ENCODE results near the gene CERK.

Gene CERK

DNA sequence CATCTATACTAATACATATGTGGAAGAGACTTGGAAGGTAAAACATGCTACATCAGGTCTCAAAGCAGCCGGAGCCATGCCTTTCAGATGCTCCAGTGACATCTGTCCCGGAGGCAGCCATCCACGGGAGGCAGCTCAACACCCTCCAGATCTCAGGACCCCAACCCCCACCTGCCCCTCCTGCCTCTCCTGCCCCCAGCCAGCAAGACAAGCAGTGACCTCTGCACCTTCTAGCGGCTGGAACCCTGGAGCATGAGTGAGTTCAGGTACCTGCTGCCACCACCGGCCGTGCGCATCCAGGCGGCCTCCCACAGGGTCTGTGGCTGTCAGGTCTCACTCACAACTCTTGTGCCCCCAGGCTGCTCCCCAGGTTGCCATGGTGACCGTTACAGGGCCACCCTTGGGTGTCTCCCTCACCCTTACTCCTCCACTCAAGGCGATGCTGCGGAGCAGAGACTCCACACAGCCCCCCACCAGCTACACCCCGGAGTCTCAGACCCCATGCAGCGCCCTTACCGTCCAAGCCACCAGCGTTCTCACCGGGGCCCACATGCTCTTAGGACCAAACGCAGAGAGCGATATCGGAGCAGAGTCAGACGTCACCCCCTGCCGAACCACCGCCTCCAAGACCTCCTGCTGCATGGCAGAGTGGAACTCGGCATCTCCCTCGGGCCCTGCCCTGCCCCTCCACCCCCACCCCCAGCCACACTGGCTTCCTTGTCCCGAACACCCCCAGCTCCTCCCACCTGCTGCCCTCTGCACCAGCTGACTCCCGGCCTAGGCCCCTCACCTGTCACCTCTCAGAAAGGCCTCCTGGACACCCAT, 34.7 kb downstream of the CERK start:
- no peak for TF ChIP-seq SIN3A (IDR thresholded peaks at IDR 0.05; ENCODE audit: borderline replicate concordance, insufficient read depth, low read length)
- TF ChIP-seq, protein P1, sequence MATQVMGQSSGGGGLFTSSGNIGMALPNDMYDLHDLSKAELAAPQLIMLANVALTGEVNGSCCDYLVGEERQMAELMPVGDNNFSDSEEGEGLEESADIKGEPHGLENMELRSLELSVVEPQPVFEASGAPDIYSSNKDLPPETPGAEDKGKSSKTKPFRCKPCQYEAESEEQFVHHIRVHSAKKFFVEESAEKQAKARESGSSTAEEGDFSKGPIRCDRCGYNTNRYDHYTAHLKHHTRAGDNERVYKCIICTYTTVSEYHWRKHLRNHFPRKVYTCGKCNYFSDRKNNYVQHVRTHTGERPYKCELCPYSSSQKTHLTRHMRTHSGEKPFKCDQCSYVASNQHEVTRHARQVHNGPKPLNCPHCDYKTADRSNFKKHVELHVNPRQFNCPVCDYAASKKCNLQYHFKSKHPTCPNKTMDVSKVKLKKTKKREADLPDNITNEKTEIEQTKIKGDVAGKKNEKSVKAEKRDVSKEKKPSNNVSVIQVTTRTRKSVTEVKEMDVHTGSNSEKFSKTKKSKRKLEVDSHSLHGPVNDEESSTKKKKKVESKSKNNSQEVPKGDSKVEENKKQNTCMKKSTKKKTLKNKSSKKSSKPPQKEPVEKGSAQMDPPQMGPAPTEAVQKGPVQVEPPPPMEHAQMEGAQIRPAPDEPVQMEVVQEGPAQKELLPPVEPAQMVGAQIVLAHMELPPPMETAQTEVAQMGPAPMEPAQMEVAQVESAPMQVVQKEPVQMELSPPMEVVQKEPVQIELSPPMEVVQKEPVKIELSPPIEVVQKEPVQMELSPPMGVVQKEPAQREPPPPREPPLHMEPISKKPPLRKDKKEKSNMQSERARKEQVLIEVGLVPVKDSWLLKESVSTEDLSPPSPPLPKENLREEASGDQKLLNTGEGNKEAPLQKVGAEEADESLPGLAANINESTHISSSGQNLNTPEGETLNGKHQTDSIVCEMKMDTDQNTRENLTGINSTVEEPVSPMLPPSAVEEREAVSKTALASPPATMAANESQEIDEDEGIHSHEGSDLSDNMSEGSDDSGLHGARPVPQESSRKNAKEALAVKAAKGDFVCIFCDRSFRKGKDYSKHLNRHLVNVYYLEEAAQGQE (IDR thresholded peaks at IDR 0.05; ENCODE audit: insufficient read depth in 1 of 2, low read depth in 2 of 2, low read length in 2 of 2): no peak
- no peak for TF ChIP-seq FOXP2 (optimal IDR thresholded peaks at IDR 0.05; ENCODE audit: borderline replicate concordance, extremely low read depth, extremely low read length, insufficient read depth)
- TF ChIP-seq TAF1 (IDR thresholded peaks at IDR 0.05; ENCODE audit: borderline replicate concordance, insufficient read depth, low read length): no peak
- TF ChIP-seq POLR2AphosphoS5 (IDR thresholded peaks at IDR 0.05; ENCODE audit: low read depth, low read length): no peak

DNA sequence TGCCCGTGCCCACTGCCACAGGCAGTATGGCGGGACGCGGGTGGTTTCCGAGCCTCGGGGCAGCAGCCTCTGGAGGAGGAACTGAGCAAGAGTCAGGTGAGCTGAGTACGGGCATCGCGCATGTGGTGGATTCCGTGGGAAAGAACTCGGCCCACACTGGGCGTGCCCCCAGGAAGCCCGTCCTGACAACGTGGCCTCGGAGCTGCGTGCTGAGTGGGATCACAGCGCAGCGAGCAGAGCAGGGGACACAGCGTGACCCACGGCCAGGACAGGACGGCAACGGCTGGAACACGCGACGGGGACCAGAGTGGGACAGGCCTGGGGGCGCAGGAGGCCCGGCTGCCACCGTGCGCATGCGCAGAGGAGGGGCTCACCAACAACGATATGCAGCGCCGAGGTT, 36.8 kb downstream of the CERK start:
- TF ChIP-seq FOXP2 (optimal IDR thresholded peaks at IDR 0.05; ENCODE audit: borderline replicate concordance, extremely low read depth, extremely low read length, insufficient read depth) (no peak), TAF1 (IDR thresholded peaks at IDR 0.05; ENCODE audit: borderline replicate concordance, insufficient read depth, low read length) (no peak), POLR2AphosphoS5 (IDR thresholded peaks at IDR 0.05; ENCODE audit: low read depth, low read length) (no peak), SIN3A (IDR thresholded peaks at IDR 0.05; ENCODE audit: borderline replicate concordance, insufficient read depth, low read length) (no peak)
- TF ChIP-seq, protein P1 (IDR thresholded peaks at IDR 0.05; ENCODE audit: insufficient read depth in 1 of 2, low read depth in 2 of 2, low read length in 2 of 2): no peak

DNA sequence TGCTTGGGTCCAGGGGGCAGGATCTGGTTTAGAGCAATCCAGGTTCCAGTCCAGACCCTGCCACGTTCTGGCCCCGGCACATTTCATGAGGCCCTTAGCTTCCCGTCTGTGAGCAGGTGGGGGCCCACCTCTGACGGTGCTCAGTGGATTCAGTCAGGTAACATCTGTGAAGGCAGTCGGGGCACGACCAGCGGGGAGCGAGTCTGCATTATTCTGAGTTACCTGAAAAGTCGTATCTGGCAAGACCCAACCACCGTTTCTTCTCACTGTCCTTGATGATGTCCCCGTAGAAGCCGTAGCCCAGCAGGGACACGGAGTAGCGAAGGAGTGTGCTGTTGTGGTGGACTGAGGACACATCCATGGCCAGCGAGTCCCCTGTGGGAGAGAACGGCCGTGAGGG, 39.0 kb downstream of the CERK start:
- no peak for TF ChIP-seq POLR2AphosphoS5 (IDR thresholded peaks at IDR 0.05; ENCODE audit: low read depth, low read length)
- TF ChIP-seq SIN3A (IDR thresholded peaks at IDR 0.05; ENCODE audit: borderline replicate concordance, insufficient read depth, low read length): no peak
- TF ChIP-seq, protein P1 (IDR thresholded peaks at IDR 0.05; ENCODE audit: insufficient read depth in 1 of 2, low read depth in 2 of 2, low read length in 2 of 2): no peak
- TF ChIP-seq FOXP2 (optimal IDR thresholded peaks at IDR 0.05; ENCODE audit: borderline replicate concordance, extremely low read depth, extremely low read length, insufficient read depth): no peak
- TF ChIP-seq TAF1 (IDR thresholded peaks at IDR 0.05; ENCODE audit: borderline replicate concordance, insufficient read depth, low read length): no peak

DNA sequence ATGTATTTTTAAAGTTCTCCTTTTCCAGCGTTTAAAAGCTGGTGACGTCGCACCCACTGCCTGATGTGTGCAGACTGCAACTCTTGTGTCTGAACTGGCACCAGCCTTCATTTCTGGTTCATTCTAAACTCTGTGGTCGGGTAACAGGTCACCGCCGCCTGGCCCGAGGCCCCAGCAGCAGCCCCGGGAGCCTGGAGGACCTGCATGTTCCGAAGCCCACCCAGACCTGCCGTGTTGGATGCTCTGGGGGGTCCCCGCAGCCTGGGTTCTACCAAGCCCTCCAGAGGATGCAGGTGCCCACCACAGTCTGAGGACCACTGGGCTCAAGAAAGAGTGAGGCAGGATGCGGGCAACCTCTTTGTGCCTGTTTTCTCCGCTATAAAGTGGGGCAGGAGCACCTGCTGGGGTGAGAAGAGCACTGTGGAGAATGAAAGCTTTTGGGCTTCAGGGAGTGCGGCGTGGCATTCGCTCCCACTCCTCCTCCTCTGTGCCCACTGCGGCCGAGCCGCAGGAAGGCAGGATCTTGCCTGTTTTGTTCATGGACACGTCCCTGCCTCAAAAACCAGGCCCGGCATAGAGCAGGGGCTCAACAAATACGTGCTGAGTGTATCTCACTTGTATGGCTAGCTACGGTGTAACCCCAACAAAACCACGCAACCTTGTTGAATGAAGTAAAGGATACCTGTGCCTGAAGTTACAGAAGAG, 40.1 kb downstream of the CERK start:
- TF ChIP-seq TAF1 (IDR thresholded peaks at IDR 0.05; ENCODE audit: borderline replicate concordance, insufficient read depth, low read length) (no peak), POLR2AphosphoS5 (IDR thresholded peaks at IDR 0.05; ENCODE audit: low read depth, low read length) (no peak), SIN3A (IDR thresholded peaks at IDR 0.05; ENCODE audit: borderline replicate concordance, insufficient read depth, low read length) (no peak), FOXP2 (optimal IDR thresholded peaks at IDR 0.05; ENCODE audit: borderline replicate concordance, extremely low read depth, extremely low read length, insufficient read depth) (no peak)
- TF ChIP-seq, protein P1 (IDR thresholded peaks at IDR 0.05; ENCODE audit: insufficient read depth in 1 of 2, low read depth in 2 of 2, low read length in 2 of 2): no peak

Data from PFSK-1 (cell line).